ENCODE results near the gene ZNF497.
"Not testable (repeated sequence)": the region's sequence is repeated elsewhere in the genome, so short reads cannot be mapped to it uniquely, and the experiment has no call there.

ZNF497 gene

DNA sequence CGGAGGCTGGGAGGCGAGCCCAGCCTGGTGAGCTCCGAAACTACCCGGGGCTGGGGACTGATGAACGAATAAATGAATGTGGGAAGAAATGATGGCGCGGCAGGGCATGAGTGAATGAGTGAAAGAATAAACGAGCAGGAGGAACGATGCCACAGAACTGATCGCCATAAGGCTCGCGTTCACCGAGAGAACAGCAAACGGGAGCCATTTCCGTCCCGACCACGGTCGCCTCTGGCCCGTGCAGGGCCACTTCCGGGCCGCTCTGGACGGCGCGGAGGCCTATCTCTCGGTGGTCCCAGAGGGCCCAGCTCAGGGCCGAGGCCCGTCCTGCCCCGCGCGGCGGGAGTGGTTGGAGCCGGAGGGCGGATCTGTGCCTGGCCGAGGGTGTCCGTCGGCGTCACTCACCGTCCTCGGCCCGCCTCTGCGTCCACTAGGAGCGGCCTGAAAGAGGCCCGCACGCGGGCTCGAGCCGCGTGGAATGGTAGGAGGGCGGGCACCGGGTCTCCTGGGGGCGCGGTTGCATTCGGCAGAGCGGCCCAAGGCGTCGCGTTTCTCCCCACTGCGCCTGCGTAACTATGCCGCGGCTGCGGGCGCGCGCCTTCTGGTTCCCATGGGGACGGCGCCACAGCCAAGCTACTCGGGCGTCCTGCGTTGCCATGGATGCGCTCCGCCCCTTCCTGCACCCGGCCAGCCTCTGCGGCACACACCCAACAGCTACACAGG lies at the start of gene ZNF497:
ZNF497 (minus strand) TSS at position 480 of the 723 bp plus-strand sequence. CDS start 5,116 bp downstream, outside the sequence.
- peak; percentile 95 for DNase-seq

DNA sequence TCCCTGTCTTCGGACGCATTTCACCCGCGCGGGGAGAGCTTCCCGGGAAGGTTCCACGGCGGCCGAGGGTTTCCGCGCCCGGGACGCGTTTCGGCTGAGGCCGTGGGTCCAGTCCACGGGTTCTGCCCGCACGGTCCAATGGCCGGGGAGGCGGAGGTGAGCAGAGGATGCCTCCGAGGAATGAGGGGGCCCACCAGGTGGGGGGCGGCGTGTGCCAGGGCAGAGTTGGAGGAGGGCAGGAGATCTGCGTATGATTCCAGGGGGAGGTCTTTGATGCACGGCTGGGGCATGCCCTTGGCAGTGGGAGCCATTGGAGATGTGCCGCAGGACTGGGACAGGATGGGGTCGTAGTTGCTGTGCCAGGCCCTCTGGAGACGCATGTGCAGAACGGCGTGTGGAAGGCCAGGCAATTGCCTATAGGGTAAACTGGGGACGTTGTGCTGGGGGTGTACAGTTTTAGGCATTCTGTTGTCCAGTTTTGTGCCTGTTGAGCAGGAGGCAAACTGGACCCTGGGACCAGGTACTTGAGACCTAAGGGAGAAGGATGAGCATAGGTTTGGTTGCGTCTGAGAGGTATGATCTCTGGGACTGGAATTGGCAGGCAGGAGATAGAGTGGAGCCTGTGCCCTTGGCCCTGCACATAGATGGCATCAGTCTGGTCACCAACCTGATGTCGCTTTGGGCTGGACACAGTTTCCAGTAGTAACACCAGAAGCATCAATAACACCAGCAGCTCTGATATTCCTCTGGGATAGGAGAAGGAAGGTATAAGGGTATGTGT lies 46.6 kb upstream of the ZNF497 start:
- DNase-seq: peak; percentile 35

DNA sequence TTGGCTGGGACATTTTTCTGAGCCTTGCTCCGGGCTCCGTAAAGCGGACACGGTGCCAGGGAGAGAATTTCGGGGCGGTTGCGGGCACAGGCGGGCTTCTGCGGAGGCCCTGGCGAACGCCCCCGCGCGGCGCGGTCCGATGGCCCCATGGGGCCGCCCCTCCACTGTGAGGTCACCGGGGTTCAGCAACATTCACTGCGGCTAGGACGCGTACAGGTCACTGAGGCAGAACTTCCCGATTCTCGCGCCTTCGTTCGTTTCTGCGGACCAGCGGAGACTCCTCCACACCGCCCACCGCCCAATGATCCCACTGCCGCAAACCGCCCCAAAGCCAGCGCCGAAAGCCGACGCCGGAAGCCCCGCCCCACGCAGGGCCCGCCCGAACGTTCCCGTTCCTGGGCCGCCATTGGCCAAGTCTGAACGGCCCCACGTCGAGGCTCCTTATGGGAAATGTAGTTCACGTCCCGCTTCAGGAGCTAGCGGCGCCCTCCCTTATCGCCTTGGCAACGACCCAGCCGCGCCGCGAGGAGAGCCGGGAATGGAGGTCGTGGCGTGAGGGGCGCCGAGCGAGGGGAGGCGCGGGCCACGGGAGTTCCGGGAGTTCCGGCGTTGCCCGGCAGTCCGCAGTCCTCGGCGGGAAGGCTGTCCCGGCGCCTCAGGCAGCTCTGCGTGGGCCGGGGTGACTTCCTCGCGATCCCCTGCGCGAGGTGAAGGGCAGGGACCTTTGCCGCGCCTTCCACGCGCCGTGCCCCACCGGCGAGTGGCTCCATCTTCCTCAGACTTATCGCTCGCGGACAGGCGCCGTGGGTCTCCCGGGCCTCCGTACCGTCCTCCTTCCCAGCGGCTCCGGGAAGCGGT lies 45.8 kb upstream of the ZNF497 start, which contains the start of gene ZNF584:
ZNF584 (plus strand) TSS at position 498 of the 858 bp plus-strand sequence. CDS start 499 bp downstream, outside the sequence.
- peak; percentile 96 for DNase-seq

DNA sequence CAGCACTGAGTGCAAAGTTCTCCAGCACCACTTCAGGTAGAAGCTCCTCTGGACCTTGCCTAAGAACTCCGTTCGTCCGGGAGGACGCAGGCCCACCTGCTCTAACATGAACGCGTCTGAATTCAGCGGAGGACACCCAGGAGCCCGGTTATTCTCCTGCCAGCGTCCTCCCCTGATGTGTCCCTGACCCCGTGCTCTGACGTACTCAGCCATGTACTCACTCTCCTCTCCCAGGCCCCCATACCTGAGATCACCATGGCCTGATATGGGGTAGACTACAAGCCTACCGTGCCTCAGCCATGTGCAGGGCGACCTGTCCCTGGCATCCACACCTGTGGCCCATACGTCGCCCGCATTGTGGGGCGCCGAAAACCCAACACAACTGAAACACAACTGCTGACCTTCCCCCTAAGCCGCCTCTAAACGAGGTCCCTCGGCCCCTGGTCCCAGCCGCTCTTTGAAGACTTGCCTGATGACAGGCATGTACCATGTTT lies 45.2 kb upstream of the ZNF497 start:
- DNase-seq: no peak

DNA sequence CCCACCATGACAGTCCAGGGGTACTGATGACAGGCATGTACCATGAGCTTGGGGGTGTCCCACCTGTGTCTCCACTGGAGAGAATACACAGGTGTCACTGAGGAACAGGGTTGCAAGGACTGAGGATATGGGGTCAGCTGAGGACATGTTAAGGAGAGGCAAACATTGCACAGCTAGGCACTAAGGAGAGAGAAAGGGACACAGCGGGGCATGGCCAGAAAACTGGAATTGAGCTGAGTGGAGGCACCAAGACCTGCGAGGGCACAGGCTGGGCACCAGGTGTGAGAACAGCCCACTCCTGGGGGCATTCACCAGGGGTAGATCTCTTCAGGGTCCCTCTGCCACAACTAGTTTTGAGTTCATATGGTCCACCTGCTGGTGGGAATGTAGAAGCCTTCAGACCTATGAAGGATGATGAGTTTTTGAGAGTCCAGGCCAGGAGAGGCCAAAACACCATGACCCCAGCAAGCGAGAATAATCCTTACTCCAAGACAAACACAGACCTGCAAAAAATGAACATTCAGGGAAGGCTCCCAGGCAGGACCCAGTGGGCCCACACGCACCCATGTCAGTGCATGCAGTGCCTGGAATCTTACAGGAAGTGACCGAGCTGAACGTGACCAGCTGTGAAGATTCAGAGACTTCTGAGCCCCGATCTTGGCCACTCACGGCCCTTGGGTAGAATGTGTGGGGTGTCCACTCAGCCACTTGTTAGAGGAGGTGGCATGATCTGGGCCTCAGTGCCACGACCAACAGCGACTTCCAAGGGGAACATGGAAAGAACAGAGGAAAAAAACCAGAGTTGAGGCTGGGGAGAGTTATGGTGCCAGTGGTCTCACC lies 44.5 kb upstream of the ZNF497 start:
- no peak for DNase-seq

DNA sequence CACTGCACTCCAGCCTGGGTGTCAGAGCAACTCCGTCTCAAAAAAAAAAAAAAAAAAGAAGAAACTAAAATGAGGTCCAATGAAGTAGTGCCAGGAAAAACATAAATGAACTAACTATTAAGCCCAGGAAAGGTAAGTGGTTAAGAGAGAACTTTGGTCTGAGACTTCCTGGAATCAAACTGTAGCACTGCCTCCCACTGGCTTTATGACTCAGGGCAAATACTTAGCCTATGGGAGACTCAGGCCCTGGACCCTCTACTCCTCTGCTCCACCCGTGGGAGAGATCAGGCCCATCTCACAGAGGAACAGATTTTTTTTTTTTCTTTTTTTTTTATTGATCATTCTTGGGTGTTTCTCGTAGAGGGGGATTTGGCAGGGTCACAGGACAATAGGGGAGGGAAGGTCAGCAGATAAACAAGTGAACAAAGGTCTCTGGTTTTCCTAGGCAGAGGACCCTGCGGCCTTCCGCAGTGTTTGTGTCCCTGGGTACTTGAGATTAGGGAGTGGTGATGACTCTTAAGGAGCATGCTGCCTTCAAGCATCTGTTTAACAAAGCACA lies 41.4 kb upstream of the ZNF497 start:
- not testable (repeated sequence) for DNase-seq

DNA sequence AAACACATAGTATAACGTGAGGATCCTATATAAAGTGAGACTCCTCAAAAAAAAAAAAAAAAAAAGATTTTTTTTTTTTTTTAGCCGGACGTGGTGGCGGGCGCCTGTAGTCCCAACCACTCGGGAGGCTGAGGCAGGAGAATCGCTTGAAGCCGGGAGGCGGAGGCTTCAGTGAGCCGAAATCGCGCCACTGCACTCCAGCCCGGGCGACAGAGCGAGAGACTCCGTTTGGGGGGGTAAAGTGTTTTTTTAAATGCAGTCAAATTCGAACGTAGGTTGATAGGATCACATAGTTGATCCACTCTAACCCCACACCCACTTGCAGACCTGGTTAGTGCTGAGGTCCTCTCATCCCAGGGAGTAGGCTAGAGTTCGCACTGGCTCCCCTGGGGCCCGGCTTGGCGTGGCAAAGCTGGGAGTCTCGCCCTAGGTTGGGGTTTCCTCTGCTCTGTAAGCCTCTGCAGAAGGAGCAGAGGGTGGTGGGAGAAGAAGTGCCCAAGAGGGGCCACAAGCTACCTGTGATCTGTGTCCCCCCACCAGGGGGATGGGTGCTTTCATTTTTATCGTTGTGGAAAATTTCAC lies 39.4 kb upstream of the ZNF497 start:
- DNase-seq: no peak

DNA sequence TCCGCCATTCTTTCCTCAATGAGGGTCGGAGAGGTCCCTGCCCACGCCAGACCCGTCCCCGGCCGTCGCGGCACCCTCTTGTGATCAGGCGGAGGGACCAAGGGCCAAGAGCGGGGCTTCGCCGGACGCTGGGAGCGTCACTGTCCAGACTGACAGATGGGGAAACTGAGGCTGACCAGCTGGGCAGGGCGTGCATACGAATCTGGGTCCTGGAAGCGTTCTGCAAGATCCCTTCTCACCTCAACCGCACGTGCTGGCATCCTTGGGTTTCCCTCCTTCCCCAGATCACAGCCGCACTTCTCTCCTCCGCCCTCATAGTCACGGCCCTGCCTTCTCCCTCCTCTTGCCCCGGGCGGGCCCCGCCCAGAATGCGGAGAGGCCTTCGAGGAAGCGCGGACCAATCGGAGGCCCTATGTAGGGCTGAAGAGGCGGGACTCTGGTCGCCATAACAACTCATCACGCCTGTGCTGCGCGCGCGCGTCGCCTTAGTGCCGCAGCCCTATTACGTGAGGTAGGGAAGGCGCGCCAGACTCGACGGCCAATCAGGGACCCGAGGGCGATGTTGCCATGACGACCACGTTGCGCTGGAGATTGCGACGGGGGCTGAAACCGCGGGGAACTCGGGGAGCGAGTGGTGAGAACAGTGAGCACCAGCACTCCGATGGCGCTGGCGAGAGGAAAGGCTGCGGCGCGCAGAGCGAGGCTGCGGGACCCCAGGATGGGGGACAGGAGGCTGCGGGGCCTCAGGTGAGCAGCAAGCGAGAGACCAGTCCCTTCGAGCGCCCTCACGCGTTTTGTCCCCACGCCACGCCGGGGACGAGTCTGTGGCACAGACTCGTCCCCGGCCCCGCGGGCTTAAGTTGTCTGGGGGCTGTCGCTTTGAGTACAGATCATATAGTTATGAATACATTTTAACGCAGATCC lies 38.6 kb upstream of the ZNF497 start:
- DNase-seq: peak; percentile 99

DNA sequence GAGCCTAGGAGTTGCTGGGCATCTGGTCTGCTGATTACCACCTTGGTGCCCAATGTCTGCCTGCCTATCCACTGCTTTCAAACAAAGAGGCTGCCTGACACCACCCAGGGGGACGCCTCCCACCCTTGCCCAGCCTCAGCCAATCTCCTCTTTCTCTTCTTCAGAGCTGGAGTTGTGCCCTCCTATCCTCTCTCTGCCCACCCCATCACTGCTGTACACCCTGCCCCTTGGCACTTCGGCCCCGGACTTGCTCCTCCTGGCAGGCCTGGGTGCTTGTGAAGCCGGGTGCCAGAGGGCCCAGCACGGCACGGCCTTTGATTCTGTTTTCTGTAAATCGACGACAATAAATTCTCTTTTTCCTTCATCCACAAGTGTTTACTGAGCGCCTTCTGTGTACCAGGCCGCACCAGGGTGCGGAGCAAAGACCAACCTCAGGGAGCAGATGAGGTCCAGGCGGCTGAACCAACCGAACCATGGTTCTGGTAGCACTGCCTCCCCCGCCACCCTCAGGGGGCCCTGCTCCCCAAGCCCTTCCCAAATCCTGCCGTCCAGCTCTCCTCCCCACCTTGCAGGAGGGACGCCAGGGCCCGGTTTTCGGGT lies 37.9 kb upstream of the ZNF497 start:
- DNase-seq: no peak

DNA sequence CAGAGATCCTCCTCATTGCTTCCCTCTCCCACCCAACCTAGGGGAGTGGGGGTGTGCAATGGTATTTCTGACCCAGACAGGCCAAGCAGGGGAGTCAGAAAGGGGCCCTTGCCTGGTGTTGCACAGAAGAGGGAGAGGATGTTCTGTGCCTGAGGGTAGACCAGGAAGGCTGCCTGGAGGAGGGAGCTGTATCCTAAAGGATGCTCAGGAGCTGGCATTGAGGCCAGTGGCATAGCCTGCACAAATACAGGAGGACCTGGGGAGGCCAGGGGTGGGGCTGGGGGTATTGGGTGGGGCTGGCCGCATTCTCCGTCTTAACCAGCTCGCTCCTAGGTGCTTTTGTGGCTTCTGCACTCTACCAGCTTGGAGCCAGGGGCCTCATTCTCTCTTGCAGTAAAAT lies 37.4 kb upstream of the ZNF497 start:
- no peak for DNase-seq

DNA sequence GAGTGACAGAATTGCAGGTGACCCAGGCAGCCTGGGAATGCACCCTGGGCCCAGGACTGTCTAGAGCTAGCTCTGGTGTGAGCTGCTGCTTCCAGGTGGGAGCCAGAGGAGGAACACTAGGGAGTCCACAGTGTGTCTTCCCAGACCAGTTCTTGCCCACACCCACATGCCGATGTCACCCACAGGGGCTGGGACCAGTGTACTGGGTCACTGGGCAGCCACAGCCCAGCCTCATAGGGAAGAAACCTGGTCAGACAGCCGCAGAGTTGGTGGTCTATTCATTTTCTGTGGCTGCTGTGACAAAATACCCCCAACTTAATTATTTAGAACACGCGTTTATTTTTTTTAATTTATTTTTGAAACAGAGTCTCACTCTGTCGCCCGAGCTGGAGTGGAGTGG lies 36.0 kb upstream of the ZNF497 start:
- DNase-seq: no peak

DNA sequence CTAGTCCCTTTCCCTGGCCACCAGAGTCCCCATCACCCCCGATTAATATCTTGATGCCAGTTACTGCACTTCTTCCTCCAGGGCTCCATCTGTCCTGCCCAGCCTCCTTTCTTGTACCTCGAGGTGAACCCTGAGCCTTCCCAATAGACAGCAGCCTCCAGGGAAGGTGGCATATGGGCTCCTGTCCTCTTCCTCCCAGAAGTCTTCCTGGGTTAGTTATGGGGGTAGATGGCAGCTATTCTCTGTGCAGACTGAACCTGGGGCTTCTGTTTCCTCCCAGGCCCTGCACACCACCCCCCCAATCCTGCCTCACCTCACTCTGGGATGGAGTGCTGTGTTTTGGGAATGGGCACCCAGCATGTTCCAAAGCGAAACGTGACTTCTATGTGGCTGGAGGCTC lies 35.5 kb upstream of the ZNF497 start:
- DNase-seq: no peak

DNA sequence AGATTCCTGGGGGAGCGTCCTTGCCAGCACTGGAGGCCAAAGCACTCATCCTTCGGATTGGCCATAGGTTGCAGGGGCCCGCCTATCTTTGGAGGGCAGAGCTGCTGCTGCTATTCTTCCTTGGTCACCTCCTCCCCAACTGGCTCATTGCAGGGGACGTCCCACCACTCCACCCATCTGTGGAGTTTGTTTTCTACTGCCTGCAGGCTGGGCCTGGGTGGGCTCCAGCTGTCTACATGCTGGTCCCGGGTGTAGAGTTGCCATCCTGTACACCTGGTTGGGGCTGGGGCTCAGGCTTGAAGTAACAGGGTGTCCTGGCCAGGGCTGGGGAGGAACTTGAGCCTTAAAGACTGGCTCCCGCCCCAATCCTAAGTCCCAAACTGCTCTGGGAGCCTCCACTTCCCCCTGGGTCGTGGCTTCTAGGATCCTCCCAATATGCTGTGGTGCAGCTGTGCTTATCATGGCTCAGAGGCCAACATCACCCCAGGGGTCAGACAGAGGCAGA lies 35.0 kb upstream of the ZNF497 start:
- no peak for DNase-seq

DNA sequence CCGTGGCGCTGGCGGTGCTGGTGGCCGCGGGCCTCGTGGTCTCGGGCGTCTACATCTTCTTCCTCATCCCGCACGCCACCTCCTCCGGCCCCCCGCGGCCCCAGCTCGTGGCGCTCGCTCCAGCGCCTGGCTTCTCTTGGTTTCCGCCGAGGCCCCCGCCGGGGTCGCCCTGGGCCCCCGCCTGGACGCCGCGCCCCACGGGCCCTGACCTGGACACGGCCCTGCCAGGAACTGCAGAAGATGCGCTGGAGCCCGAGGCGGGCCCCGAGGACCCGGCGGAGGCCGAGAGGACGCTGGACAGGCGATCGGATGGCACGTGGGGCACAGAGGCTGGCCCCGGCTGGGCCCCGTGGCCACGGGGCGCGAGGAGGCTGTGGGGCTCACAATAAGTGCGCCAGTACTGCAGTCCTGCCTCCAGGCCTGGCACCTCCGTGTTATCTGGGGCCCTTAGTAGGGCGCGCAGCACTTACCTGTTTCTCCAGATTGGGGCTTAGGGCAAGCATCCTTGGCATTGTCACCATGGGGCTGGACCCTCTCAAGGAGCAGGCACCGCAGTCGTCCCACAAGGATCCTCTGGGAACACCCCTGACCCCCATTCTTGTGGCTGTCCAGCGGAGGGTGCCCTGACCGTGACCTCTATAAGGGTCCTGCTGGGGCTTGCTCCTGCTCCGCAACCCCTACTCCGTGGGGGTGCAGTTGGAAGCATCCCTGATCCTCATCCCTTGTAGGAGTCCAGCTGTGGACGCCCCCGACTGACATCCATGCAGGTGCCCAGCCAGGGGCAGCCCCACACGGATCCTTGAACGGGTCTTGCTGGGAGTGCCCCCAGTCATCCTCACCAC lies 34.4 kb upstream of the ZNF497 start:
- no peak for DNase-seq

DNA sequence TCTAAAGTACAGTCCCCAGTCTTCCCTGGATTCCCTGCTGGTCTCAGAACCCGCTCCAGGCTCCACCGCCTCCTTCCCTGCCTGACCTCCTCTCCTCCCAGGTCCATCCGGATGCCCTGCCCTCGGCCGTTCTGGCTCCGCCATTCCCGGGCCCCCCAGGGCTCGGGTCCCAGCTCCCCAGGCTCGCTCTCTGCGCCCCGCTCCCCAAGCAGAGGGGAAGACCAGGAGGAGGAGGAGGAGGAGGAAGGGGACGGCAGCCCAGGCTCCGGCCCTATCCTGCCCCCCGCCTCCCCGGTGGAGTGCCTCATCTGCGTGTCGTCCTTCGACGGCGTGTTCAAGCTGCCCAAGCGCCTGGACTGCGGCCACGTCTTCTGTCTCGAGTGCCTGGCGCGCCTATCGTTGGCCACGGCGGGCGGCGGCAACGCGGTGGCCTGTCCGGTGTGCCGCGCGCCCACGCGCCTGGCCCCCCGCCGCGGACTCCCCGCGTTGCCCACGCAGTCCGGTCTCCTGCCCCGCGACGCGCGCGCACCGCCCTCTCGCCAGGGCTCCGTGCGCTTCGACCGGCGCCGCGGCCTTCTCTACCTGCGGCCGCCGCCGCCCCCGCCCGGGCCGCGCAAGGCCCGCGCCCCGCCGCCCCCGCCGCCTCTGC lies 33.6 kb upstream of the ZNF497 start:
- DNase-seq: no peak

DNA sequence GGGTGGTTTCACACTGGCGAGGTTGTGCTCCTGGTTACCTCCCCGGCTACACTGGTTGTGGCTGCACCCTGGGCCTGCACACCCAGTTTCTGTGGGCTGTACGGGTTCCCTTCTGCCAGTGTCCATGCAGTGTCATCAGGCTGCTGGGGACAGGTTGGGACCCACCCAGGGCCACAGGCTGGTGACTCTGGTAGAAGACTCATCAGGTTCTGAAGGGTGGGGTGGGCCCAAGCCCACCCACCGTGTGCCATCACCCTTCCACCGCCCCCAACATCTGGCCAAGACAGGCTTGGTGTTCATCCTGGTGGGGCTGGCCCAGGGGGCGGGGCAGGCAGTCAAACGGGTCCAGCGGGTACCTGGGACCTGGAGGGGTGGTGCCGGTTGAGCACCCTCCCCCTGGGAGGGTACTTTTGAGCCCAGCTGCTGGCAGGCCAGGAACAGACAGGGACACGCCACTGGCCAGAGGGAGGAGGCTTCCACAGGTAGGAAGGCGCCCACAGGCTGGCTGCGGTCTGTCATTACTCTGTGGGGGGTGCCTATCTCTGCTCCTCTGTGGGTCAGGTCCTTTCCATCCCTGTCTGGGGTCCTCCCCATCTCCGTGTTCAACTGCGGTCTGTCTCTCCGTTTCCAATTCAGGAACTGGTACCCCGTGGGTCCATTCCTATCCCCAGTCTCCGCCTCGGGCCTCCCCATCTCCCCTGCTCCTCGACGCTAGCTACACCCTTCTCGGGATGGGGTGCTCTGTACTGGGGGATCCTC lies 32.8 kb upstream of the ZNF497 start, which contains the start of gene RNF225:
RNF225 (plus strand) TSS at position 437 of the 759 bp plus-strand sequence. CDS start 434 bp downstream, outside the sequence.
- DNase-seq: no peak

DNA sequence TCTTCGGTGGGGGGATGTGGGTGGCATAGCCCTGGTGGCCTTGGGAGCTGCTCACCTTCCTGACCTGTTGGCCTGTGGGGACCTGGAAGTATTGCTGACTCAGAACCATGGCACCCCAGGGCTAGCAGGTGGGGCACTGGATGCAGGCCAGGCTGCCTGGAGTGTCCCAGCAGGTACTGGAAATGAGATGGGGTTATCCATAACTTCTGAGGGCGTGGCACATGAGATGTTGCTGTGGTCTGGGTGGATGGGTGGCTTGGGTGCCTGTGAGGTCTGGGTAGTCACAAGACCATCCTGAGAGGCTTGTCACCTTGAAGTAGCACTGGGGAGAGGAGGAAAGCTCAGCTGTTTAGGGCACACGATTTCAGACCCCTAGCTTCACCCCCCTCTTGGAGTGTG lies 32.3 kb upstream of the ZNF497 start:
- DNase-seq: no peak
